GM23338 (cell line): ENCODE results near the gene DCUN1D4. TPM values are rescaled to one million over a fixed set of nuclear protein-coding genes. Genes with fewer than 3 reads are reported as not detected.

Experiments
- ATAC-seq: fragments of 200-7000 bp; cut with Tn5 transposase; 3 replicates; pipeline ENCODE4 v1.9.1; 2020
- DNase-seq: peaks from one replicate; pipeline ENCODE4 v3.0.0-alpha.2; 2015; ENCODE audit warnings: low spot score
- H2AFZ ChIP-seq: fragments of 200-600 bp; sonication (generic); 2 replicates; pipeline ENCODE4 v1.8.0; 2016; ENCODE audit warnings: antibody characterized with exemption, mild to moderate bottlenecking, moderate library complexity
- H3F3A ChIP-seq: fragments of 200-600 bp; sonication (generic); replicated peaks from 2 replicates; pipeline ENCODE4 v1.8.0; 2017; ENCODE audit warnings: antibody characterized with exemption, mixed run types, low read depth
- H3K27ac ChIP-seq: fragments of 200-600 bp; sonication (generic); 2 replicates; pipeline ENCODE4 v1.6.1; 2016; ENCODE audit warnings: low read depth
- H3K27me3 ChIP-seq: fragments of 200-600 bp; sonication (generic); 2 replicates; pipeline ENCODE4 v1.8.0; 2016; ENCODE audit warnings: mild to moderate bottlenecking, mixed run types, moderate library complexity; ENCODE audit not compliant: insufficient read depth
- H3K36me3 ChIP-seq: fragments of 200-600 bp; sonication (generic); 2 replicates; pipeline ENCODE4 v1.8.0; 2016; ENCODE audit warnings: mild to moderate bottlenecking; ENCODE audit not compliant: insufficient read depth
- H3K4me1 ChIP-seq: fragments of 200-600 bp; sonication (generic); 2 replicates; pipeline ENCODE4 v1.8.0; 2016; ENCODE audit warnings: mild to moderate bottlenecking, moderate library complexity; ENCODE audit not compliant: insufficient read depth
- H3K4me2 ChIP-seq: fragments of 200-600 bp; sonication (generic); 2 replicates; pipeline ENCODE4 v1.7.1; 2017; ENCODE audit warnings: mixed run types
- H3K4me3 ChIP-seq: fragments of 200-600 bp; sonication (generic); 2 replicates; pipeline ENCODE4 v1.6.1; 2016; ENCODE audit warnings: mixed run types
- H3K79me2 ChIP-seq: fragments of 200-600 bp; sonication (generic); replicated peaks from 2 replicates; pipeline ENCODE4 v1.8.0; 2017; ENCODE audit warnings: mild to moderate bottlenecking; ENCODE audit not compliant: insufficient read depth
- H3K9me2 ChIP-seq: fragments of 200-600 bp; sonication (generic); 2 replicates; pipeline ENCODE4 v1.8.0; 2017; ENCODE audit not compliant: insufficient read depth
- H4K20me1 ChIP-seq: fragments of 200-600 bp; sonication (generic); replicated peaks from 2 replicates; pipeline ENCODE4 v1.8.0; 2017; ENCODE audit warnings: mild to moderate bottlenecking; ENCODE audit not compliant: insufficient read depth
- H3K27ac Mint-ChIP-seq: 2 replicates; pipeline ENCODE4 v1.8.0; 2020; ENCODE audit warnings: inconsistent platforms, mild to moderate bottlenecking, moderate library complexity, mixed read lengths
- H3K27me3 Mint-ChIP-seq: 3 replicates; pipeline ENCODE4 v1.8.0; 2022; ENCODE audit warnings: low read depth, mild to moderate bottlenecking, moderate library complexity, mixed read lengths, inconsistent platforms; ENCODE audit not compliant: insufficient read depth, poor library complexity
- H3K36me3 Mint-ChIP-seq: 3 replicates; pipeline ENCODE4 v1.8.0; 2021; ENCODE audit warnings: low read depth, mild to moderate bottlenecking, inconsistent platforms, moderate library complexity, mixed read lengths
- H3K4me1 Mint-ChIP-seq: 3 replicates; pipeline ENCODE4 v1.8.0; 2020; ENCODE audit warnings: mild to moderate bottlenecking, inconsistent platforms, mixed read lengths
- H3K4me3 Mint-ChIP-seq: 3 replicates; pipeline ENCODE4 v1.8.0; 2021; ENCODE audit warnings: moderate library complexity, mild to moderate bottlenecking, inconsistent platforms, mixed read lengths
- H3K9me3 Mint-ChIP-seq: 3 replicates; pipeline ENCODE4 v1.8.0; 2020; ENCODE audit warnings: moderate library complexity, mild to moderate bottlenecking, inconsistent platforms, mixed read lengths
- CREB1 ChIP-seq: fragments of 250-450 bp; sonication (Bioruptor Pico); IDR thresholded peaks from 2 replicates; pipeline ENCODE4 v1.5.0; 2020; ENCODE audit warnings: low read depth, mild to moderate bottlenecking, moderate library complexity
- EZH2 ChIP-seq: fragments of 200-600 bp; sonication (generic); IDR thresholded peaks from one replicate; pipeline ENCODE4 v1.8.0; 2017; ENCODE audit warnings: antibody characterized with exemption, mild to moderate bottlenecking, low read depth; ENCODE audit not compliant: unreplicated experiment
- JUNB ChIP-seq: IDR thresholded peaks from one replicate; pipeline ENCODE4 v1.6.1; 2016; ENCODE audit warnings: antibody characterized with exemption; ENCODE audit not compliant: unreplicated experiment
- POLR2AphosphoS5 ChIP-seq: IDR thresholded peaks from 2 replicates; pipeline ENCODE4 v1.6.1; 2016; ENCODE audit warnings: antibody characterized with exemption, low read depth
- REST ChIP-seq: IDR thresholded peaks from one replicate; pipeline ENCODE4 v1.6.1; 2018; ENCODE audit warnings: antibody characterized with exemption; ENCODE audit not compliant: unreplicated experiment
- STAT1 ChIP-seq: IDR thresholded peaks from one replicate; pipeline ENCODE4 v1.6.1; 2016; ENCODE audit warnings: antibody characterized with exemption; ENCODE audit not compliant: unreplicated experiment
- ZNF114 ChIP-seq: fragments of 250-450 bp; sonication (Bioruptor Pico); IDR thresholded peaks from 2 replicates; pipeline ENCODE4 v1.5.0; 2020; ENCODE audit warnings: mild to moderate bottlenecking, moderate library complexity
- ZNF331 ChIP-seq: fragments of 250-450 bp; sonication (Bioruptor Pico); IDR thresholded peaks from 2 replicates; pipeline ENCODE4 v1.5.0; 2020; ENCODE audit warnings: low read depth, mild to moderate bottlenecking, moderate library complexity
- polyA plus RNA-seq: library from polyadenylated mRNA; unstranded; fragments of >200 nt; fragmentation: Nextera tagmentation; extraction: Ambion mirVana; gene quantifications from 2 replicates; pipeline ENCODE4 v1.2.1, GENCODE V29; 2016
- total RNA-seq: library from RNA; depleted of rRNA; stranded (reverse); fragments of >200 nt; shearing (Covaris generic); gene quantifications from 2 replicates; pipeline ENCODE4 v1.2.3, GENCODE V29; 2014
- TF ChIP-seq, protein P1 (sequence below), 2 experiments: fragments of 200-600 bp in 1 of 2; sonication (generic) in 1 of 2; conservative IDR thresholded peaks; 2 replicates each; pipeline versions ENCODE4 v1.5.1 to v1.6.1; 2016 to 2017; ENCODE audit warnings: antibody characterized with exemption in 2 of 2, low read depth in 2 of 2, mild to moderate bottlenecking in 2 of 2, moderate library complexity in 1 of 2
- TF ChIP-seq, protein P2 (sequence below): fragments of 250-450 bp; sonication (Bioruptor Pico); IDR thresholded peaks from 2 replicates; pipeline ENCODE4 v1.5.0; 2020; ENCODE audit warnings: mild to moderate bottlenecking, moderate library complexity

Gene DCUN1D4
- total and polyA plus RNA-seq, 2 experiments from 2014 or later: 26.1 to 54.8 TPM

- TF ChIP-seq CREB1 (no peak), ZNF331 (CRISPR knock-in tag) (no peak), EZH2 (no peak), ZNF114 (no peak), REST (no peak), STAT1 (no peak)
Measured at GRCh38 chr4:51865717-51866116, 22.8 kb downstream of the DCUN1D4 start (continued).

DNA sequence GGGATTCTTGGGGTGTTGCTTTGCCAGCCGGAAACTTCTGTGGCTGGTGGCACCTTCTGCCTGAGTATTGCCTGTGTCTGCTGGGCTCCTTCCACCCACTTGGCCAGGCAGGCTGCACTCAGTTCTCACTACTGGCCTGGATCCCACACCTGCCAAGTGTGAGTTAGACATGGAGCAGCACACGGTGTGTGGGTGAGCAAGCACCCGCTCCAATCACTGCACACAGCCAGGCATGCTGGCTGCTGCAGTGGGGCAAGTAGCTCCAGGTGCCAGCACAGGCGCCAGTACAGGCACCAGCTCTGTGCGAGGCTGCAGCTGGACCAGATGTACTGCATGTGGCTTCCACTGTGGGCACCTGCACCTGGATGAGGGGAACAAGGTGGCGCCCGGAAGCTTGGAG lies 23.9 kb downstream of the DCUN1D4 start:
- no peak overlapping the region for H3K4me2 ChIP-seq
- no peaks in the 10 kb centered on the region for H3F3A ChIP-seq
- H3K27me3 ChIP-seq: no peaks in the 10 kb centered on the region
- no peak overlapping the region for H3K27ac ChIP-seq
- Mint-ChIP-seq H3K36me3 (peaks cover 64% of the 10 kb centered on the region), H3K27ac (no peak overlapping the region), H3K4me3 (no peak overlapping the region), H3K4me1 (peaks cover 6% of the 10 kb centered on the region; the same call in 2 of the 3 replicates), H3K27me3 (peaks cover 4% of the 10 kb centered on the region), H3K9me3 (no peaks in the 10 kb centered on the region)
- H4K20me1 ChIP-seq: peaks cover 12% of the 10 kb centered on the region; the same call in 1 of the 2 replicates
- H3K4me1 ChIP-seq: peaks cover 5% of the 10 kb centered on the region; the same call in 1 of the 2 replicates
- ATAC-seq: no peak
- no peaks in the 10 kb centered on the region for H3K9me2 ChIP-seq
- H3K79me2 ChIP-seq: peaks cover 30% of the 10 kb centered on the region
- H3K4me3 ChIP-seq: no peak overlapping the region
- TF ChIP-seq JUNB: no peak
- TF ChIP-seq, protein P1, sequence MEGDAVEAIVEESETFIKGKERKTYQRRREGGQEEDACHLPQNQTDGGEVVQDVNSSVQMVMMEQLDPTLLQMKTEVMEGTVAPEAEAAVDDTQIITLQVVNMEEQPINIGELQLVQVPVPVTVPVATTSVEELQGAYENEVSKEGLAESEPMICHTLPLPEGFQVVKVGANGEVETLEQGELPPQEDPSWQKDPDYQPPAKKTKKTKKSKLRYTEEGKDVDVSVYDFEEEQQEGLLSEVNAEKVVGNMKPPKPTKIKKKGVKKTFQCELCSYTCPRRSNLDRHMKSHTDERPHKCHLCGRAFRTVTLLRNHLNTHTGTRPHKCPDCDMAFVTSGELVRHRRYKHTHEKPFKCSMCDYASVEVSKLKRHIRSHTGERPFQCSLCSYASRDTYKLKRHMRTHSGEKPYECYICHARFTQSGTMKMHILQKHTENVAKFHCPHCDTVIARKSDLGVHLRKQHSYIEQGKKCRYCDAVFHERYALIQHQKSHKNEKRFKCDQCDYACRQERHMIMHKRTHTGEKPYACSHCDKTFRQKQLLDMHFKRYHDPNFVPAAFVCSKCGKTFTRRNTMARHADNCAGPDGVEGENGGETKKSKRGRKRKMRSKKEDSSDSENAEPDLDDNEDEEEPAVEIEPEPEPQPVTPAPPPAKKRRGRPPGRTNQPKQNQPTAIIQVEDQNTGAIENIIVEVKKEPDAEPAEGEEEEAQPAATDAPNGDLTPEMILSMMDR (conservative IDR thresholded peaks at IDR 0.05; ENCODE audit: low read depth in 2 of 2): no peak
- TF ChIP-seq POLR2AphosphoS5: no peak
- TF ChIP-seq ZNF114: no peak
- no peak for TF ChIP-seq ZNF331 (CRISPR knock-in tag)
- no peak for TF ChIP-seq CREB1
- TF ChIP-seq STAT1: no peak
- TF ChIP-seq, protein P2, sequence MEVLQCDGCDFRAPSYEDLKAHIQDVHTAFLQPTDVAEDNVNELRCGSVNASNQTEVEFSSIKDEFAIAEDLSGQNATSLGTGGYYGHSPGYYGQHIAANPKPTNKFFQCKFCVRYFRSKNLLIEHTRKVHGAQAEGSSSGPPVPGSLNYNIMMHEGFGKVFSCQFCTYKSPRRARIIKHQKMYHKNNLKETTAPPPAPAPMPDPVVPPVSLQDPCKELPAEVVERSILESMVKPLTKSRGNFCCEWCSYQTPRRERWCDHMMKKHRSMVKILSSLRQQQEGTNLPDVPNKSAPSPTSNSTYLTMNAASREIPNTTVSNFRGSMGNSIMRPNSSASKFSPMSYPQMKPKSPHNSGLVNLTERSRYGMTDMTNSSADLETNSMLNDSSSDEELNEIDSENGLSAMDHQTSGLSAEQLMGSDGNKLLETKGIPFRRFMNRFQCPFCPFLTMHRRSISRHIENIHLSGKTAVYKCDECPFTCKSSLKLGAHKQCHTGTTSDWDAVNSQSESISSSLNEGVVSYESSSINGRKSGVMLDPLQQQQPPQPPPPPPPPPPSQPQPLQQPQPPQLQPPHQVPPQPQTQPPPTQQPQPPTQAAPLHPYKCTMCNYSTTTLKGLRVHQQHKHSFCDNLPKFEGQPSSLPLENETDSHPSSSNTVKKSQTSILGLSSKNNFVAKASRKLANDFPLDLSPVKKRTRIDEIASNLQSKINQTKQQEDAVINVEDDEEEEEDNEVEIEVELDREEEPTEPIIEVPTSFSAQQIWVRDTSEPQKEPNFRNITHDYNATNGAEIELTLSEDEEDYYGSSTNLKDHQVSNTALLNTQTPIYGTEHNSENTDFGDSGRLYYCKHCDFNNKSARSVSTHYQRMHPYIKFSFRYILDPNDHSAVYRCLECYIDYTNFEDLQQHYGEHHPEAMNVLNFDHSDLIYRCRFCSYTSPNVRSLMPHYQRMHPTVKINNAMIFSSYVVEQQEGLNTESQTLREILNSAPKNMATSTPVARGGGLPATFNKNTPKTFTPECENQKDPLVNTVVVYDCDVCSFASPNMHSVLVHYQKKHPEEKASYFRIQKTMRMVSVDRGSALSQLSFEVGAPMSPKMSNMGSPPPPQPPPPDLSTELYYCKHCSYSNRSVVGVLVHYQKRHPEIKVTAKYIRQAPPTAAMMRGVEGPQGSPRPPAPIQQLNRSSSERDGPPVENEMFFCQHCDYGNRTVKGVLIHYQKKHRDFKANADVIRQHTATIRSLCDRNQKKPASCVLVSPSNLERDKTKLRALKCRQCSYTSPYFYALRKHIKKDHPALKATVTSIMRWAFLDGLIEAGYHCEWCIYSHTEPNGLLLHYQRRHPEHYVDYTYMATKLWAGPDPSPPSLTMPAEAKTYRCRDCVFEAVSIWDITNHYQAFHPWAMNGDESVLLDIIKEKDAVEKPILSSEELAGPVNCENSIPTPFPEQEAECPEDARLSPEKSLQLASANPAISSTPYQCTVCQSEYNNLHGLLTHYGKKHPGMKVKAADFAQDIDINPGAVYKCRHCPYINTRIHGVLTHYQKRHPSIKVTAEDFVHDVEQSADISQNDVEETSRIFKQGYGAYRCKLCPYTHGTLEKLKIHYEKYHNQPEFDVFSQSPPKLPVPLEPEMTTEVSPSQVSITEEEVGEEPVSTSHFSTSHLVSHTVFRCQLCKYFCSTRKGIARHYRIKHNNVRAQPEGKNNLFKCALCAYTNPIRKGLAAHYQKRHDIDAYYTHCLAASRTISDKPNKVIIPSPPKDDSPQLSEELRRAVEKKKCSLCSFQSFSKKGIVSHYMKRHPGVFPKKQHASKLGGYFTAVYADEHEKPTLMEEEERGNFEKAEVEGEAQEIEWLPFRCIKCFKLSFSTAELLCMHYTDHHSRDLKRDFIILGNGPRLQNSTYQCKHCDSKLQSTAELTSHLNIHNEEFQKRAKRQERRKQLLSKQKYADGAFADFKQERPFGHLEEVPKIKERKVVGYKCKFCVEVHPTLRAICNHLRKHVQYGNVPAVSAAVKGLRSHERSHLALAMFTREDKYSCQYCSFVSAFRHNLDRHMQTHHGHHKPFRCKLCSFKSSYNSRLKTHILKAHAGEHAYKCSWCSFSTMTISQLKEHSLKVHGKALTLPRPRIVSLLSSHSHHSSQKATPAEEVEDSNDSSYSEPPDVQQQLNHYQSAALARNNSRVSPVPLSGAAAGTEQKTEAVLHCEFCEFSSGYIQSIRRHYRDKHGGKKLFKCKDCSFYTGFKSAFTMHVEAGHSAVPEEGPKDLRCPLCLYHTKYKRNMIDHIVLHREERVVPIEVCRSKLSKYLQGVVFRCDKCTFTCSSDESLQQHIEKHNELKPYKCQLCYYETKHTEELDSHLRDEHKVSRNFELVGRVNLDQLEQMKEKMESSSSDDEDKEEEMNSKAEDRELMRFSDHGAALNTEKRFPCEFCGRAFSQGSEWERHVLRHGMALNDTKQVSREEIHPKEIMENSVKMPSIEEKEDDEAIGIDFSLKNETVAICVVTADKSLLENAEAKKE (CRISPR knock-in tag): no peak
- no peak for TF ChIP-seq EZH2
- H2AFZ ChIP-seq: no peak overlapping the region
- no peak for DNase-seq
- peaks cover 15% of the 10 kb centered on the region; the same call in 1 of the 2 replicates for H3K36me3 ChIP-seq
